Heart left ventricle (tissue), 13 donors: ENCODE measurements around the gene TMEM218.

Source experiments
- POLR2A ChIP-seq, 2 donors: fragments of 450-650 bp; IDR thresholded peaks; one replicate each; pipeline ENCODE4 v1.6.1; 2017; ENCODE audit warnings: antibody characterized with exemption in 2 of 2, mild to moderate bottlenecking in 2 of 2, moderate library complexity in 2 of 2
- TF ChIP-seq, protein P1 (sequence below), 12 donors: fragments of 200-600 bp; sonication (generic) in 4 of 12; IDR thresholded peaks; one replicate each; pipeline versions ENCODE4 v1.5.0 to v1.8.0; 2018 to 2022; ENCODE audit warnings: antibody characterized with exemption in 12 of 12, mild to moderate bottlenecking in 5 of 12
- donor health status: ischemic (EF 13 %, LVEDD 7.1; RV severe dilation, severe dysfunction).
- donor health status: DM: no; HTN: yes; CAD: no.
- donor health status: DM: no; HTN: no; CAD: no.
- donor health status: ischemic (EF 25% LVEDD 6.9; RV normal size, moderate dysfunction).
- donor health status: ischemic (EF 25% LVEDD 5.7; RV mildly dilated, moderate dysfunction).
- donor health status: ischemic (EF 35%, LVEDD 5.7; RV mildly dilated, moderate dysfunction).
- donor health status: nonischemic (EF 11% LVEDD 7.7; RV severe dilation, severe dysfunction).
- donor health status: DM: yes; HTN: yes; CAD: no.
- donor health status: PGD.
- donor health status: ischemic (EF 29% LVEDD 5.4; RV normal size, mild dysfunction).
- donor health status: nonischemic (EF 23%, LVEDD 6.1; RV moderate dilation, normal function).

- TF ChIP-seq, protein P1, sequence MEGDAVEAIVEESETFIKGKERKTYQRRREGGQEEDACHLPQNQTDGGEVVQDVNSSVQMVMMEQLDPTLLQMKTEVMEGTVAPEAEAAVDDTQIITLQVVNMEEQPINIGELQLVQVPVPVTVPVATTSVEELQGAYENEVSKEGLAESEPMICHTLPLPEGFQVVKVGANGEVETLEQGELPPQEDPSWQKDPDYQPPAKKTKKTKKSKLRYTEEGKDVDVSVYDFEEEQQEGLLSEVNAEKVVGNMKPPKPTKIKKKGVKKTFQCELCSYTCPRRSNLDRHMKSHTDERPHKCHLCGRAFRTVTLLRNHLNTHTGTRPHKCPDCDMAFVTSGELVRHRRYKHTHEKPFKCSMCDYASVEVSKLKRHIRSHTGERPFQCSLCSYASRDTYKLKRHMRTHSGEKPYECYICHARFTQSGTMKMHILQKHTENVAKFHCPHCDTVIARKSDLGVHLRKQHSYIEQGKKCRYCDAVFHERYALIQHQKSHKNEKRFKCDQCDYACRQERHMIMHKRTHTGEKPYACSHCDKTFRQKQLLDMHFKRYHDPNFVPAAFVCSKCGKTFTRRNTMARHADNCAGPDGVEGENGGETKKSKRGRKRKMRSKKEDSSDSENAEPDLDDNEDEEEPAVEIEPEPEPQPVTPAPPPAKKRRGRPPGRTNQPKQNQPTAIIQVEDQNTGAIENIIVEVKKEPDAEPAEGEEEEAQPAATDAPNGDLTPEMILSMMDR (IDR thresholded peaks at IDR 0.05), result no peak
- no peak for TF ChIP-seq POLR2A (IDR thresholded peaks at IDR 0.05)
These were observed 41.6 kb downstream of the TMEM218 start for GRCh38 chr11:125069796-125070195.
